Measurements from ENCODE around the gene MAP3K14.

Gene MAP3K14

DNA sequence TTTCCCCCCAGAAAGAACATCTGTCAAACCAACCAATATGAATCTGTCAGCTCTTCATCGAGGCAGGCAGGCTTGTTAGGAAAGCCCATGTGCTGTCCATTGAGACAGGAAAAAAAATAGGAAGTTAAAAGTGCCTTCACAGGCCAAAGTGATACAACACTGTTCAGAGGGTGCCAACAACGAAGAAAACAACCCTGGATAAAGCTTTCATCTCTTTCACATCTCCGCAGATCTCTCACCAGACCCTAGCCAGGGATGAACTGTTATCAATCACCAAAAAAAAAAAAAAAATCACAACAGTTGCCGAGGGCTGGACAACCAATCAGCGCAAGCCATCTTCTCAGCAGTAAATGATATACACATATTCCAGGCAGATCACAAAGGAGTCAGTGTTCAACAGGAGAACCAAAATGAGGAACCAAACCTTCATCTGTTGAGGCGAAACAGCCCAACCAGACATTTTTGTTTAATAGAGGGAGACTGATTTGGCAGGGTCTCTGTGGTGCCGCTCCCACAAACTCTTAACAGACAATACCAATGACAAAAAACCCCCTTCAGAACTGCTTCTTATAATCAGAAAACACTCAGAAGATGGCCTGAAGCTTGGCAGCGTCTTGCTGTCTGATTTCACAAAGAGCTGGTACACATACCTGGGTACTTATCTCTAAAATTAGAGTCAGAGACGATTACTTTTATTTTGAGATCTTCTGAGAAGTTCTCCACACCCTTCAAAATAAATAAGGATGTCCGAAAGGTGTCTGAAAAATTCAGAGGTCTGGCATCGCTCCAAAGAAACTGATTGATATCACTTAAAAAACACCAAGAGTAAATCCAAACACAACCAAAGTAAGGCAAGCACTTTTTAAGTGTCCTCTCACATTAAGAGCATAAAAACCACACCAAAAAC lies 1.8 kb downstream of the MAP3K14 start:
- Mint-ChIP-seq H3K27me3 (ENCODE audit: low read depth, poor library complexity) (peaks cover 7% of the 10 kb centered on the region), H3K4me1 (peaks cover 84% of the 10 kb centered on the region), H3K4me3 (peak overlapping the region; percentile 85), H3K27ac (no peak overlapping the region), H3K36me3 (ENCODE audit: low read depth) (no peaks in the 10 kb centered on the region), H3K9me3 (no peaks in the 10 kb centered on the region)
- TF ChIP-seq, protein P1, sequence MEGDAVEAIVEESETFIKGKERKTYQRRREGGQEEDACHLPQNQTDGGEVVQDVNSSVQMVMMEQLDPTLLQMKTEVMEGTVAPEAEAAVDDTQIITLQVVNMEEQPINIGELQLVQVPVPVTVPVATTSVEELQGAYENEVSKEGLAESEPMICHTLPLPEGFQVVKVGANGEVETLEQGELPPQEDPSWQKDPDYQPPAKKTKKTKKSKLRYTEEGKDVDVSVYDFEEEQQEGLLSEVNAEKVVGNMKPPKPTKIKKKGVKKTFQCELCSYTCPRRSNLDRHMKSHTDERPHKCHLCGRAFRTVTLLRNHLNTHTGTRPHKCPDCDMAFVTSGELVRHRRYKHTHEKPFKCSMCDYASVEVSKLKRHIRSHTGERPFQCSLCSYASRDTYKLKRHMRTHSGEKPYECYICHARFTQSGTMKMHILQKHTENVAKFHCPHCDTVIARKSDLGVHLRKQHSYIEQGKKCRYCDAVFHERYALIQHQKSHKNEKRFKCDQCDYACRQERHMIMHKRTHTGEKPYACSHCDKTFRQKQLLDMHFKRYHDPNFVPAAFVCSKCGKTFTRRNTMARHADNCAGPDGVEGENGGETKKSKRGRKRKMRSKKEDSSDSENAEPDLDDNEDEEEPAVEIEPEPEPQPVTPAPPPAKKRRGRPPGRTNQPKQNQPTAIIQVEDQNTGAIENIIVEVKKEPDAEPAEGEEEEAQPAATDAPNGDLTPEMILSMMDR (IDR thresholded peaks at IDR 0.05) = no peak
- no peak for DNase-seq

- TF ChIP-seq, protein P1 (IDR thresholded peaks at IDR 0.05) = no peak
- Mint-ChIP-seq H3K27me3 (ENCODE audit: low read depth, poor library complexity) (peaks cover 7% of the 10 kb centered on the region), H3K27ac (no peak overlapping the region), H3K4me1 (peaks cover 75% of the 10 kb centered on the region), H3K9me3 (no peaks in the 10 kb centered on the region), H3K4me3 (peak overlapping the region; percentile 85), H3K36me3 (ENCODE audit: low read depth) (no peaks in the 10 kb centered on the region)
- no peak for DNase-seq
Measured at GRCh38 chr17:45313996-45314740, 2.7 kb downstream of the MAP3K14 start.

GRCh38 chr17:45313421-45313771 lies 3.4 kb downstream of the MAP3K14 start:
- DNase-seq = no peak
- peaks cover 68% of the 10 kb centered on the region for H3K4me1 Mint-ChIP-seq
- no peaks in the 10 kb centered on the region for H3K36me3 Mint-ChIP-seq (ENCODE audit: low read depth)
- H3K9me3 Mint-ChIP-seq = no peaks in the 10 kb centered on the region
- H3K27me3 Mint-ChIP-seq (ENCODE audit: low read depth, poor library complexity) = peaks cover 7% of the 10 kb centered on the region
- H3K27ac Mint-ChIP-seq = no peak overlapping the region
- H3K4me3 Mint-ChIP-seq = no peak overlapping the region
- TF ChIP-seq, protein P1 (IDR thresholded peaks at IDR 0.05) = no peak

DNA sequence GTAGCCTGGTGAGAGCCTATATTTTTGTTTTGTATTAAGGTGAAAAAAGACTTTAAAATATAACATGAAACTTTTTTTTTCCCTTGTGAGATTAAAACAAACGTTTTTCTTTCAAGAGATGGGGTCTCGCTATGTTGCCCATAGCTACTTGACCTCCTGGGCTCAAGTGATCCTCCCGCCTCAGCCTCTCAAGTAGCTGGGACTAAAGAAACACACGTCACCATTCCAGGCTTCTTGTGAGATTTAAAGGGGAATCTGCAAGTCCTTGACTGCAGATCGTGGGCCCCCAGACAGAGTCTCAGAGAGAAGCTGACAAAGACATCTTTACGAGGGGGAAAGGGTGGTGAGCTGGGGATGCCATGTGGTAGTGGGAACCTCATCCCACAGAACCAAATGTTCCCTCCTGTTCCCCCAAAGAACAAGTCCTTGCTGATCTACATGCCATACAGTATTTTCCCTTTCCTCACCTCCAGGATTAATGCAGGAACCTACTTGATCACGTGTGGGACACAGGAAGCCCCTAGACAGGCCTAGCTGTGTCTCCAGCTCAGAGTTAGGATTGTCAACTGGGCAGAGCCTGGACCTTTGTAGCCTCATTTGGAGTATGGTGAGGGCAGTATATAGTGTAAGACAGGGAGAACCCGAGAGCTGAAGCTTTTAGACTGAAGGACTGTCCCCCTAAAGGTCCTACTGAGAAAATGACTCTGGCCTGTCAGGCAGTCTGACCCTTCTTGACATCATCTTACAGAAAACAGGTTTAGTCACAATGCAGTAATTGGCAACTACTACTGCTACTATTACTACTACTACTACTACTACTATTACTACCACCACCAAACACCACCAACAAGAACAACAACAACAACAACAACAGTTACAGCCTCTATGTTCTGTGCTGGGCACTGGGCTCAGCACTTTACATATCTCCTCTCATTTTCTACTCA lies 4.1 kb downstream of the MAP3K14 start:
- Mint-ChIP-seq H3K27ac (no peak overlapping the region), H3K36me3 (ENCODE audit: low read depth) (no peaks in the 10 kb centered on the region), H3K9me3 (no peaks in the 10 kb centered on the region), H3K4me3 (no peak overlapping the region), H3K27me3 (ENCODE audit: low read depth, poor library complexity) (peaks cover 7% of the 10 kb centered on the region), H3K4me1 (peaks cover 64% of the 10 kb centered on the region)
- TF ChIP-seq, protein P1 (IDR thresholded peaks at IDR 0.05) = no peak
- DNase-seq = no peak

DNA sequence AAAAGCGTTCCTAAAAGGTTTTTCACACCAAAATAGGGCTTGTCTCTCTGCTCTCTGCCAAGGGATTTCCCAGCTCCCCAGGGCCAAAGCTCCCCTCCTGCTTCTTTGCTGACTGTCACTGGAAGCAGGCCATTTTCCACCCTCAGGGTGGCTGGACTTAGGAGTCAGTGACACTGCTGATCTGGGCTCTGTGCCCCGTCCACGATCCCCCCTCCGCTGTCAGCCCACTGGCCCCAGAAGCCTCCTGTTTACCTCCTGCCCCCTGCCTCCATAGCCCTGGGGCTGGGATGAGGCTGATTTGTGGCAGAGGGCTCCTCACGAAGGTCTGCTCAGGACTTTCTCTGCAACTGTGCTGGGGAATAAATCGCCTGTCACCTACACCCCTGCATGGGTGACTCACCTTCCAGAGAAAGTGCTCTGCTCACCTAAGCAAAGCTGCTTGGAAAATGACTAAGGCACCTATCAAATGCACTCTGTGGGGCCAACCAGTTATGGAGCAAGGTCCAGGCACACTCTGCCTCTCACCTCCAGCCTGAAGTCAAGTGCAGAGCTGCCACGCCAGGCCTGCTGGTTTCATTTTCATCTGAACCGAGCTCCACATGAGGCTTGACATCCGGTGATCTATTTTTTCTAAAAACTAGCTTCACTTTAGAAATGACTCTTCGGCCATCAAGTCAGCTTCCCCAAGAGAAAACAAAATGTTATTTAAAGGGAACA lies 4.9 kb downstream of the MAP3K14 start:
- H3K9me3 Mint-ChIP-seq = no peaks in the 10 kb centered on the region
- H3K36me3 Mint-ChIP-seq (ENCODE audit: low read depth) = no peaks in the 10 kb centered on the region
- no peak overlapping the region for H3K4me3 Mint-ChIP-seq
- DNase-seq = no peak
- H3K27me3 Mint-ChIP-seq (ENCODE audit: low read depth, poor library complexity) = peaks cover 4% of the 10 kb centered on the region
- H3K4me1 Mint-ChIP-seq = peaks cover 58% of the 10 kb centered on the region
- H3K27ac Mint-ChIP-seq = no peak overlapping the region
- TF ChIP-seq, protein P1 (IDR thresholded peaks at IDR 0.05) = no peak
